Stimulated activated CD4-positive, alpha-beta T cell treated with anti-CD3 and anti-CD28 coated beads, Interleukin-12 subunit alpha, Interleukin-12 subunit beta, amount 100 ng/mL, for 4 hours (primary cell): ENCODE data around the gene GRID2.
"Not testable (repeated sequence)": the region's sequence is repeated elsewhere in the genome, so short reads cannot be mapped to it uniquely, and the experiment has no call there.

ENCODE experiments used
- DNase-seq: peaks from one replicate; pipeline ENCODE4 v3.0.0-alpha.2; 2020

Gene GRID2

GRCh38 chr4:92303621-92304027, at the start of gene GRID2:
Gene GRID2 (plus strand): TSS chr4:92303966.
- DNase-seq = no peak

- no peak for DNase-seq
Observed at GRCh38 chr4:92253986-92254671, 49.6 kb upstream of the GRID2 start.

DNA sequence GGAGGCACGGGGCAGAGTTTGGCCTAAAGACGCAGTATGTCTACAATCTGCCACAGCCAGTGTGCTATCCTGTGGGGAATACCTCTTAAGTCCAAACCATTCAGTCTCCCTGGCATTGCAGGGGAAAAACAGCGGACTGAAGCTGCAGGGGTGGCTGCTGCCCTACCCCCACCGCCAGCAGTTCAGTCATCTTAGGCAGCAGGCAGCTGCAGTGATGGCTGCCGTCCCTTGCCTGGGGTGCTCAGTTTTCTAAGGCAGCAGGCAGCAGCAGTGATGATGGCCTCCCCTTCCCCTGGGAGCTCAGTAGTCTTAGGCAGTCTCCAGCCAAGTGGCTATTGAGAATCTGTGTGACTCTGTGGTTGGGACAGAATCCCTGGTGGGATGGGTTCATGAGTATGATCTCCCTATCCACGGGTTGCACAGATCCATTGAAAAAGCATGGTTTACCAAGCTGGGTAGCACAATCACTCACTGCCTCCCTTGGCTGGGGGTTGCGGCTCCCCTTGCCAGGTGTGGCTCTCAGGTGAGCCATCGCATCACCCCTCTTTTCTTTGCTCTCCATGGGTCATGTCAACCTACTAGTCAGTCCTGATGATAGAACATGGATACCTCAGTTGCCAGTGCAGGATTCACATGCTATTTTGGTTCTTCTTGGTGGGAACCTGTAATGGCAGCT, 48.9 kb upstream of the GRID2 start:
- no peak for DNase-seq

- no peak for DNase-seq
Observed at GRCh38 chr4:92255920-92256244, 47.9 kb upstream of the GRID2 start.

GRCh38 chr4:92257931-92258857, 45.6 kb upstream of the GRID2 start:
- DNase-seq = no peak

DNA sequence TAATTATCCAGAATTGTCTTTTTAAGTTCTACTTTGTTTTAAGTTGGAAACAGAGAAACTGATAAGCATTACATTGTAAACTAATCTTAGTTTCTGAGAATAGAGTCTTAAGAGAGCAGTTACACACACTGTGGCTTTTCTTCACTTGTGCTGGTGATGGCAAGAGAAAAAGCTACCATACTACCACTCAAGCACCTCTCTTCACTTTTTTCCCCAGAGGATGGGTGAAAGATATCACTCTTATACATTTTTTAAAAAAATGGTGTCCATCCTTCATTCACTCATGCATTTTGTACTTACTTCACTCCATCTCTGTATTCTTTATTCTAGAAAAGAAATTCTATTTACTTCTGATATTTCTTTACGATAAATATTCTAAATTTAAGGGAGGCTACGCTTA, 42.5 kb upstream of the GRID2 start:
- DNase-seq = no peak

DNA sequence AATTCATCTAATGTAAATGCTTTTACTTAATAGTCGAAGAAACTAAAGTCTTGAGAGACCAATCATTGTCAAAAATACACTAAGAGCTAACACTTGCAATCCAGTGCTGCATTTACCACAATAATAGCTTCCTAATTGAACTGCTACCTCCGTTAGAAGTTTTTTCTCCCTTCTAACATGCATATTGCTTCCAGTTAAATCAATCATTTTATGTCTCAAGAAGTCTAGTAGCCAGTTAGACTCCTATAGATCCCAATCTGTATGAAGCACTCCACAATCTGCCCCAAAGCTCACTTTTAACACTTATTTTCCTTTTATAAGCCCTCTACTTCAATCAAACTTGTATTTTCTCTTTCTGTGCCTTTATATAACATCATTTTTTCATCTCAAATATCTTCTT, 41.4 kb upstream of the GRID2 start:
- DNase-seq = no peak

- no peak for DNase-seq
Observed at GRCh38 chr4:92263010-92263409, 40.8 kb upstream of the GRID2 start.

GRCh38 chr4:92263575-92263974, 40.2 kb upstream of the GRID2 start:
- no peak for DNase-seq

DNA sequence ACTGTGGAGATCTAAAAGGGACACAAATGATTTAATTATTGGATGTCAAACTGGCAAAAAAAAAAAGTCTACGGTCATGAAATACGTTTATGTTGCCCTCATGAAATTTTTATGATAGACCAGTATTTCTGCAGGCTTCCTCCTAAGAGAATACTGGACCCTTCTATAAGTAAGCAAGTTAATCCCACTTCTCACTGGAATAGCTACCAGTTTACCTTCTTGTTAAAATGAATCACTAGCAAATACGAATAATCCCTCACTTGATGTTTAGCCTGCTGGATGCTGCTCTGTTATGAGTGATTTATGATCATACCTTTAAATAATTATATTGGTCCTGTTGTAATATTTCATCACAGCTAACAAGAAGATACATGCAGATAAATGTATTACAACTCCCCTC, 39.6 kb upstream of the GRID2 start:
- no peak for DNase-seq

DNA sequence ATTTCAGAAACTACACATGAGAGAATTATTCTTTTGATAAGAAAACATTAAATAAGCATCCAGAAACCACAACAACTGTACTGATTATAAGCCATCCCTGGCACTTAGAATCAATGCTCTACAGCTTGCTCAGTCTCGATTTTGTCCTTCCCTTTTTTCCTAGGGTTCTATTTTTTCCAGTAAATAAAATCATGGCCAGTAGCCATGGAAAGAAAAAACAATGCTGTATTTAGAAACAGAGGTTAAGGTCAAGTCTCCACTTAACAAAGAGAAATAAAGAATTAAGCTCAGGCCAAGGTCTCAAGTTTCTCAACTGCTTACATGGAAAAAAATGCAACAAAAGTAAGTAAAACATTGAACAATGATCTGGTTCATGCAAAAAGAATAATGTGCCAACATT, 38.7 kb upstream of the GRID2 start:
- DNase-seq = no peak

GRCh38 chr4:92265798-92266197, 38.0 kb upstream of the GRID2 start:
- no peak for DNase-seq

GRCh38 chr4:92266521-92266920, 37.2 kb upstream of the GRID2 start:
- DNase-seq = no peak

DNA sequence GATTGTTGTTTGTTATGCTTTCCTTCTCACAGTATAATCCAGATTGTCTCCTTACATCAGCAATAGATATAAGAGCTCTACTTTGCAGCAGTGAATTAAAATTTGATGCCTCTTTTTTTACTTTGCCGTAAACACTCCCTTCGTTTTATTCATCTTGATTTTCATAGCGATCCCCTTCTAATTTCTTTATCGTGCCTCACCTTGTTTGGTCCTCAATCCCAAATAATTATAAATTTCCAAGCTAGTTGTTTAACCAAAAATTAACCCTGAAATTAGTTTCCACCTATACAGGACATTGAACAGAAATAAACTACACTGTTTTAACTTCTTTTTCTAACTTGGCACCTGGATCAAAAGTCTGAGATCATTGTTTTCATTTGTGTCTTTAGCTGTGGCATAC, 35.1 kb upstream of the GRID2 start:
- DNase-seq = no peak

DNA sequence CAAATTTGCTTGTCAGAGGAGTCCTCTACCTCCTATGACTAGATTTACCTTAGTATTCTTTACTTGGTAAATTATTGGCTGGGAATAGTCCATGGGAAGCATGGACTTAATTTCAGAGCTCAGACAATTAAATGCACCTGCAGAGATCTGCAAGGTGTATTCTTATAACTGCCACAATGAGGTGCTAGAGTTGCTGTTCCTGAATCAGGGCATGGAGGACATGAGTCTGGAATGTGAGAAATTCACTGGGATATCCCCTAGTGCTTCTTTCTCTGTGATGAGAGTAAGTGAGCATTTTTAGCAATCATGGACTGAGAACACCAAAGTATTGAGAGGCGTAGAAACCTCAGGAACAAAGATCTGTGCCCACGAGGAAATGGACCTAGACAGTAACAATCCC, 32.9 kb upstream of the GRID2 start:
- no peak for DNase-seq

DNA sequence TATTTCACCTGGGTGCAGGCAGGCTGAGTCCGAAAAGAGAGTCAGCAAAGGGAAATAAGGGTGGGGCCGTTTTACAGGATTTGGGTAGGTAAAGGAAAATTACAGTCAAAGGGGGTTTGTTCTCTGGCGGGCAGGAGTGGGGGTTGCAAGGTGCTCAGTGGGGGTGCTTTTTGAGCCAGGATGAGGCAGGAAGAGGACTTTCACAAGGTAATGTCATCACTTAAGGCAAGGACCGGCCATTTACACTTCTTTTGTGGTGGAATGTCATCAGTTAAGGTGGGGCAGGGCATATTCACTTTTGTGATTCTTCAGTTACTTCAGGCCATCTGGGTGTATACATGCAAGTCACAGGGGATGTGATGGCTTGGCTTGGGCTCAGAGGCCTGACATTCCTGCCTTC, 32.2 kb upstream of the GRID2 start:
- DNase-seq = not testable (repeated sequence)

- not testable (repeated sequence) for DNase-seq
Observed at GRCh38 chr4:92277057-92277881, 26.5 kb upstream of the GRID2 start.

- DNase-seq = no peak
Observed at GRCh38 chr4:92279296-92279695, 24.5 kb upstream of the GRID2 start.

GRCh38 chr4:92299152-92299551, 4.6 kb upstream of the GRID2 start:
- no peak for DNase-seq

DNA sequence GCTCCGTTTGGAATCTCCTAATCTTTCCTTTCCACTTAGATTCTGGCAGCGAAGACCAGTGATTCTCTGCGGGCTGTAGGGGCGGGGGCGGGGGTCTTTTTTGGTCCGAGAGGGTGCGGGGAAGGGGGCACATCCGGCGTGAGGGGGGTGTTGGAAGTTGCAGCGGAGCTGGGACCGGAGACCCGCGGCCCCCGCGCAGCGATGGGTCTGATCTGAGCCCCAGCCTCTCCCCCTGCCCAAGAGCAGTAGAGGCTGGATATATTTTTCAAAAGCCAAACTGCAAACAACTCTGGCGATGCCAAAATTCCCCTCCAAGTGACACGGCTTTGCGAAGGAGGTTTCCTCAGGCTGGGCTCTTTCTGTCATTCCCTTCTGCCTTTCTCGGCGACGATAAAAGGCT, 355 bp downstream of the GRID2 start:
- DNase-seq = no peak

DNA sequence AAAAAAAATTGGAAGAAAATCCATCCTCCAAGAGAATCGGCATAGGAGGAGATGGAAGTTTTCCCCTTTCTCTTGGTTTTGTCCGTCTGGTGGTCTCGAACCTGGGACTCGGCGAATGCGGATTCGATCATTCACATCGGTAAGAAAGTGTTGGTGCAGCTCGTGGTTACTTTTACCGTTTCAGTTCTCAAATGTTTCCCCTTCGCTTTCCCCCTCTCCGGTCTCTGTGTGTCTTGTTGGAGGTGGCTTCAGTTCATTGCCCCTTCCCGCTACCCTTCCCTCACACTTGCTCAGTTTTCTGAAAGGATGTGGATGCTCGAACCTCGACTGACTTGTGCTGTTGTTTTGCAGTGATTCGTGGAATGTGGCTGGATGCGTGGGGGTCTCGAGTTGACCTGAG, 840 bp downstream of the GRID2 start:
- no peak for DNase-seq

GRCh38 chr4:92305148-92305877, 1.5 kb downstream of the GRID2 start:
- no peak for DNase-seq
